ENCODE measurements around the gene PJA1. TPM values are rescaled to one million over a fixed set of nuclear protein-coding genes. Genes with fewer than 3 reads are reported as not detected.
A peak's percentile ranks its signal among the peaks of the same experiment; 100 is the strongest.

The PJA1 gene
- total RNA-seq, 1 donor from 2014 or later: 13.0 TPM

- DNase-seq (ENCODE audit: extremely low spot score in 2 of 2): no peak
- H3K27me3 ChIP-seq: no peaks in the 10 kb centered on the region
- intact Hi-C loops (cut with DNase I): no loop called here
- no peaks in the 10 kb centered on the region for H3K4me1 ChIP-seq
- H3K4me3 ChIP-seq: no peak overlapping the region
- no peaks in the 10 kb centered on the region for H3K36me3 ChIP-seq
- TF ChIP-seq POLR2A (IDR thresholded peaks at IDR 0.05): no peak
- TF ChIP-seq POLR2AphosphoS5 (IDR thresholded peaks at IDR 0.05; ENCODE audit: insufficient read depth in 1 of 2, low read depth in 1 of 2): no peak
- no peak for TF ChIP-seq CTCF (IDR thresholded peaks at IDR 0.05)
- no peak overlapping the region for H3K27ac ChIP-seq
- H3K9me3 ChIP-seq: no peaks in the 10 kb centered on the region
These were observed 5.1 kb upstream of the PJA1 start for GRCh38 chrX:69170319-69170718.

- H3K27ac ChIP-seq: peak overlapping the region; percentile 71
- intact Hi-C loops (cut with DNase I): no loop called here
- DNase-seq (ENCODE audit: extremely low spot score in 2 of 2): peak; percentile 82
These were observed 1.1 kb downstream of the PJA1 start for GRCh38 chrX:69163936-69164741.

GRCh38 chrX:69162361-69162865 lies 2.8 kb downstream of the PJA1 start:
- intact Hi-C loops (cut with DNase I): no loop called here
- H3K4me3 ChIP-seq: no peak overlapping the region
- no peaks in the 10 kb centered on the region for H3K9me3 ChIP-seq
- no peak overlapping the region for H3K27ac ChIP-seq
- no peaks in the 10 kb centered on the region for H3K27me3 ChIP-seq
- no peak for TF ChIP-seq CTCF (IDR thresholded peaks at IDR 0.05)
- no peak for TF ChIP-seq POLR2AphosphoS5 (IDR thresholded peaks at IDR 0.05; ENCODE audit: insufficient read depth in 1 of 2, low read depth in 1 of 2)
- H3K4me1 ChIP-seq: peaks cover 16% of the 10 kb centered on the region
- no peaks in the 10 kb centered on the region for H3K36me3 ChIP-seq
- DNase-seq (ENCODE audit: extremely low spot score in 2 of 2): peak; percentile 29 to 84

More at GRCh38 chrX:69163936-69164741, 1.1 kb downstream of the PJA1 start:
- no peaks in the 10 kb centered on the region for H3K9me3 ChIP-seq
- H3K36me3 ChIP-seq: no peaks in the 10 kb centered on the region
- TF ChIP-seq POLR2A (IDR thresholded peaks at IDR 0.05) (no peak), CTCF (IDR thresholded peaks at IDR 0.05) (no peak), POLR2AphosphoS5 (IDR thresholded peaks at IDR 0.05; ENCODE audit: insufficient read depth in 1 of 2, low read depth in 1 of 2) (no peak)
- H3K4me1 ChIP-seq: peaks cover 9% of the 10 kb centered on the region
- peak overlapping the region; percentile 59 to 68 for H3K4me3 ChIP-seq
- H3K27me3 ChIP-seq: no peaks in the 10 kb centered on the region

GRCh38 chrX:69161786-69162349 lies 3.4 kb downstream of the PJA1 start:
- no peaks in the 10 kb centered on the region for H3K9me3 ChIP-seq
- H3K27ac ChIP-seq: no peak overlapping the region
- H3K36me3 ChIP-seq: no peaks in the 10 kb centered on the region
- intact Hi-C loops (cut with DNase I): no loop called here
- H3K4me3 ChIP-seq: no peak overlapping the region
- DNase-seq (ENCODE audit: extremely low spot score in 2 of 2): peak; percentile 69 to 87
- H3K4me1 ChIP-seq: peaks cover 16% of the 10 kb centered on the region
- no peaks in the 10 kb centered on the region for H3K27me3 ChIP-seq
- no peak for TF ChIP-seq POLR2A (IDR thresholded peaks at IDR 0.05)
- TF ChIP-seq POLR2AphosphoS5 (IDR thresholded peaks at IDR 0.05; ENCODE audit: insufficient read depth in 1 of 2, low read depth in 1 of 2): no peak
- TF ChIP-seq CTCF (IDR thresholded peaks at IDR 0.05): no peak

- Histone ChIP-seq H3K4me3 (no peak overlapping the region), H3K4me1 (peaks cover 16% of the 10 kb centered on the region), H3K9me3 (no peaks in the 10 kb centered on the region), H3K27me3 (no peaks in the 10 kb centered on the region), H3K27ac (no peak overlapping the region), H3K36me3 (no peaks in the 10 kb centered on the region)
- DNase-seq (ENCODE audit: extremely low spot score in 2 of 2): peak in 1 of 2 donors; percentile 56
- TF ChIP-seq POLR2AphosphoS5 (IDR thresholded peaks at IDR 0.05; ENCODE audit: insufficient read depth in 1 of 2, low read depth in 1 of 2) (no peak), CTCF (IDR thresholded peaks at IDR 0.05) (no peak), POLR2A (IDR thresholded peaks at IDR 0.05) (no peak)
- intact Hi-C loops (cut with DNase I): no loop called here
These were observed 3.9 kb downstream of the PJA1 start for GRCh38 chrX:69161371-69161770.

Measured in vagina (tissue), 2 donors.